EL (cell line): ENCODE data around the gene CMTM5.
"Not testable (repeated sequence)": the region's sequence is repeated elsewhere in the genome, so short reads cannot be mapped to it uniquely, and the experiment has no call there.

Source experiments
- DNase-seq: peaks from one replicate; pipeline ENCODE4 v3.0.0-alpha.2; 2016

CMTM5 gene

GRCh38 chr14:23416801-23417200 is 40.0 kb downstream of the CMTM5 start:
- no peak for DNase-seq

- not testable (repeated sequence) for DNase-seq
Measured at GRCh38 chr14:23417269-23417668, 40.4 kb downstream of the CMTM5 start.

- DNase-seq, result no peak
Measured at GRCh38 chr14:23418021-23418420, 41.2 kb downstream of the CMTM5 start.

GRCh38 chr14:23419646-23420045 is 42.8 kb downstream of the CMTM5 start:
- DNase-seq, result not testable (repeated sequence)

GRCh38 chr14:23421594-23421993 is 44.7 kb downstream of the CMTM5 start:
- DNase-seq, result no peak

GRCh38 chr14:23423657-23424056 is 46.8 kb downstream of the CMTM5 start:
- DNase-seq, result no peak

- DNase-seq, result no peak
Measured at GRCh38 chr14:23425169-23425568, 48.3 kb downstream of the CMTM5 start.

GRCh38 chr14:23425798-23426197 is 49.0 kb downstream of the CMTM5 start:
- not testable (repeated sequence) for DNase-seq

GRCh38 chr14:23428686-23429495 is 52.0 kb downstream of the CMTM5 start:
- no peak for DNase-seq
